OCI-M2 (cell line): ENCODE measurements around the gene TJP3.

ENCODE experiments used
- DNase-seq: peaks from one replicate; lab custom pipeline; 2025; ENCODE audit not compliant: unreplicated experiment; lab: John Stamatoyannopoulos, UW

TJP3 gene

GRCh38 chr19:3767050-3767449 is 58.9 kb downstream of the TJP3 start:
- no peak for DNase-seq

DNA sequence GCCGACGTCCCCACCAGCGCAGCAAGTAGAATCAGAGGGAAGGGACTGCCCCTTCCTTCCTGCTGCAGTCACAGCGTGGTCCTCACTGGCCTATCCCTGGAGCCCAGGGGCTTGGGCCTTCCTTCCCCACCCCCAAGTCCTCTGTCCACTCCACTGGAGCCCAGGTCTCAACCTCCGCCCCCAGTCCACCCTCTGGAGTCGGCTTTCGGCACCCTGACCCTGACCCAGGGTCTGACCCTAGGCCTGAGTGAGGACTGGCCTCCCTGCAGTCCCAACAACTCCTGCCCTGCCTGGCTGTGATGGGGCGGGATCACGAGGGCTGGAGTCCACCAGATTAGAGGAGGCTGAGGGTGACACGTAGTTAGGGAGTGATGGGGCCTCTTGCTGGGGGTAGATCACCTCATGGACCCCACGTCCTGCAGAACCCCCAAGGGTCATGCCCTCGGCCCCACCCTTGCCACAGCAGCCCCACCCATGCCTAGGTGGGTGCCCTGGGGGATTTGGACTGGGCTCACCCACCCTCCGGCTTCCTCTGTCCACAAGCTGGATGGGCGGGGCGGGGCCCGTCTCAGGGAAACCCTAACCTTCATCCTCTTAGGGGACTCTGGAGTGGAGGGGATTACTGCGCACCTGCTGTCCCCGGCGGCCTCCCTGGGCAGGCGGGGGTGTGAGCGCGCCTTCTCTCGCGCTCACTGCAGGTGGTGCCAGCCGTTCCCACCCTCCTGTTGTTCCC is 60.0 kb downstream of the TJP3 start:
- DNase-seq, result no peak

GRCh38 chr19:3768748-3769099 is 60.5 kb downstream of the TJP3 start:
- no peak for DNase-seq

DNA sequence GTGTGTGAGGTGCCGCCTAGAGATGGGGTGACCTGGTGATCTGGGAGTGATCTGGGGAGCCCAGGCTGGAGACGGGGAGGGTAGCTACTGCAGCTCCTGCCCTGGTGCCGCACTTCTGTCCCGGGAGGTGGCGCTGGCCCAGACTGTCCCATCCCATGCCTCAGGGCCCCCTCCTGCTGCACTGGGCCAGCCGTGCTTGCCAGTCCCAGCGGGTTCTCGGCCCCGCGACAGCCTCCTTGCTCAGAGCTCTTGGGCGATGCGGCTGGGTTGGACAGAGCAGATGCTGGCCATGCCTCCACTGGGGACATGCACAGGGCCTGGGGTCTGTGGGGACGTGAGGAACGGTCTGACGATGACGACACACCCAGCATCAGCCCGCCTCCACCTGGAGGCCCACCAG is 61.3 kb downstream of the TJP3 start:
- no peak for DNase-seq

- no peak for DNase-seq
Measured at GRCh38 chr19:3770136-3770999, 62.2 kb downstream of the TJP3 start.

GRCh38 chr19:3771000-3771905 is 63.1 kb downstream of the TJP3 start:
- no peak for DNase-seq

DNA sequence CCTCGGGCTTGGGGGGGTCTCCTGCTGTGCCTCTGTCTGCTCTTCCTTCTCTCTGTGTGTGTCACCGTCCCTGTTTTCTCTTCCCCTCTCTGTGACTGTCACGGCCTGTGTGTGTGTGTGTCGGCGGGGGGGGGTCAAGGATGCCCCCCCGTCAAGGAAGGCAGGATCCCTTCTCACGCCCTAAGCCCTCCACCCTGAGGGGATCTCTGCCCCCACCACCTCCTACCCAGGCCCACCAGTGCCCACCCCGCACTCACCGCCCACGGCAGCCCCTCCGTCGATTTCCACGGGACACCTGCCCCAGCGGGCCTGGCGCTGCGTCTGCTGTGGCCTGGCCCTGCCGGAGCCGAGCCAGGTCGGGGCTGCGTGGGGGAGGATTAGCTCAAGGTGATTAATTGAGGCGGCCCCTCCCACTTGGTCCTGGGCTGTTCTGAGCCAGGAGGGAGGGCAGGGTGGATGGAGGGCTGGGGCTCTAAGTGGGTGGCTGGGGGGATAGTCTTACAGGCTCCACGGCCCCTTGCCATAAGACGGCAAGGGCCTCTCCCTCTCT is 63.8 kb downstream of the TJP3 start, which contains the start of gene RAX2:
TSS of gene RAX2 (minus strand) at position 323 of the 550 bp plus-strand sequence. CDS start 486 bp downstream, outside the sequence.
- DNase-seq, result no peak

- DNase-seq, result no peak
Measured at GRCh38 chr19:3773814-3774515, 65.8 kb downstream of the TJP3 start.

- DNase-seq, result no peak
Measured at GRCh38 chr19:3774621-3775373, 66.6 kb downstream of the TJP3 start.

- no peak for DNase-seq
Measured at GRCh38 chr19:3775374-3775711, 67.2 kb downstream of the TJP3 start.

DNA sequence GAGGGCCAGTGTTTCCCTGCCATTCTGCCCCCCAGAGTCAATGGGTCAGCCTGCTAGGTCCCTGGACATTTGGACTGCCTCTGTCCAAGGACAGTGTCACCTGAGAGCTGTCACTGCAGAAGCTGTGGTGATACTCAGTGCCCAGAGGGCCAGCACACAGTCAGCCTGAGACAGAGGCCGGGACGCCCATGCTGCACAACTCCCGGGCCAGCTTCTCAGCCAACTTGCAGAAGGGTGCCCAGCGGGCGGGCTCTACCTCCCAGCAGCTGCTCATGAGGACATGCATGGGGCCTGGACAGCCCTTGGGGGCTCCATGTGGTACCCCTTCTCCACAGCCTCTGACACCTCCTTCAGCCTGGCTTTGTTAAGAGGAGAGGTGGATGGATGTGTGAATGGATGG is 67.6 kb downstream of the TJP3 start:
- no peak for DNase-seq

DNA sequence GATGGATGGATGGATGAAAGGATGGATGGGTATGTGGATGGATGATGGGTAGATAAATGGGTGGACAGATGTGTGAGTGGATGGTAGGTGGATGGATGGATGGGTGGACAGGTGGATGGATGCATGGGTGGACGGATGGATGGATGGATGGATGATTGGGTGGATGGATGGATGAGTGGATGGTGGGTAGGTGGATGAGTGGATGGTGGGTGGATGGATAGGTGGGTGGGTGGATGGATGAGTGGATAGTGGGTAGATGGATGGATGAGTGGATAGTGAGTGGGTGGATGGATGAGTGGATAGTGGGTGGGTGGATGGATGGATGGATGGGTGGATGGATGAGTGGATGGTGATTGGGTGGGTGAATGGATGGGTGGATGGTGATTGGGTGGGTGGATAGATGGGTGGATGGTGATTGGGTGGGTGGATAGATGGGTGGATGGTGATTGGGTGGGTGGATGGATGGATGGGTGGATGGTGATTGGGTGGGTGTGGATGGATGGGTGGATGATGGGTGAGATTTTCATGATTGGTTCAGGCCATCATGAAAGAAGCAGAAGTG is 68.4 kb downstream of the TJP3 start:
- no peak for DNase-seq

- DNase-seq, result no peak
Measured at GRCh38 chr19:3778104-3778867, 70.1 kb downstream of the TJP3 start.

- DNase-seq, result no peak
Measured at GRCh38 chr19:3778899-3779723, 70.9 kb downstream of the TJP3 start.

GRCh38 chr19:3780786-3781304 is 72.7 kb downstream of the TJP3 start:
- no peak for DNase-seq

- DNase-seq, result no peak
Measured at GRCh38 chr19:3781603-3782002, 73.4 kb downstream of the TJP3 start.

GRCh38 chr19:3782330-3782729 is 74.1 kb downstream of the TJP3 start:
- DNase-seq, result no peak

DNA sequence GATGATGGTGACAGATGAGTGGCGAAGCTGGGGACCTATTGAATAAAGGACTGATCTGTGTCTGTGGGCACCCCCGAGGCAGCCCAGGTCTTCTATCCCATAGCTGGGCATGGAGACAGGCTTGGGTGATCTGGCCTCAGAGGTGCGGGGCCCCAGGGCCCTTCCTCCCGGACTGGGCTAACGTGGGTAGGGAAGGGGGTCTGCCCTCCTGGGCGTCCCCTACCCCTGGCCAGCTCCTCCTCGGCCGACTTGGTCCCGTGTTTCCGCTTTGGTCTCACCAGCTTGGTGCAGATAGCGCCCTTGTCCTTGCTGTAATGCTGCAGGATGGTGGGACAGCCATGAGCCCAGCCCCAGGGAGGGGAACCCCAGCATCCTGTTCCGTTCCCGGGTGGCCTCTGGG is 74.7 kb downstream of the TJP3 start:
- DNase-seq, result no peak
